ENCODE measurements around the gene SLN. TPM values are rescaled to one million over a fixed set of nuclear protein-coding genes. Genes with fewer than 3 reads are reported as not detected.

SLN gene
- total RNA-seq, 2 experiments from 2014 or later, result not detected

DNA sequence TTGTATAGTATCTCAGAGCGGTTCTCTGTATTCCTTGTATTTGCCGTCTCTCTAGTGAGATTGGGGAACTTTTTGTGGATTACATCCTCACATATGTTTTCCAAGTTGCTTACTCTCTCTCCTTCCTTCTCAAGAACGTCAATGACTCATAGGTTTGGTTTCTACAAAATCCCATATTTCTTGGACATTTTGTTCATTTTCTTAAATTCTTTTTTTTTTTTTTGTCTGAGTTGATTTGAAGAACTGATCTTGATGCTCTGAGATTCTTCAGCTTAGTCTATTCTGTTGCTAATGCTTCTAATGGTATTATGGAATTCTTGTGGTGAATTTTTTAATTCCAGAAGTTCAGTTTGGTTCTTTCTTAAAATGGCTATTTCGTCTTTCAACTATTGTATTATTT lies 28.4 kb upstream of the SLN start:
- H3K27ac Mint-ChIP-seq, result no peak overlapping the region
- ChIA-PET POLR2A (no interaction called here), CTCF (interaction anchor here (0.7 to 4.5 kb wide), 10 partner anchors 8 to 187 kb away, joined by 3 to 30 read pairs (median 4); no protein-coding TSS in a partner anchor)
- H3K27me3 Mint-ChIP-seq, result peaks cover 37% of the 10 kb centered on the region
- H3K9me3 Mint-ChIP-seq, result no peaks in the 10 kb centered on the region
- no peak overlapping the region for H3K4me3 Mint-ChIP-seq
- H3K4me1 Mint-ChIP-seq, result no peaks in the 10 kb centered on the region
- no peak for DNase-seq
- H3K36me3 Mint-ChIP-seq (ENCODE audit: low read depth), result no peaks in the 10 kb centered on the region

DNA sequence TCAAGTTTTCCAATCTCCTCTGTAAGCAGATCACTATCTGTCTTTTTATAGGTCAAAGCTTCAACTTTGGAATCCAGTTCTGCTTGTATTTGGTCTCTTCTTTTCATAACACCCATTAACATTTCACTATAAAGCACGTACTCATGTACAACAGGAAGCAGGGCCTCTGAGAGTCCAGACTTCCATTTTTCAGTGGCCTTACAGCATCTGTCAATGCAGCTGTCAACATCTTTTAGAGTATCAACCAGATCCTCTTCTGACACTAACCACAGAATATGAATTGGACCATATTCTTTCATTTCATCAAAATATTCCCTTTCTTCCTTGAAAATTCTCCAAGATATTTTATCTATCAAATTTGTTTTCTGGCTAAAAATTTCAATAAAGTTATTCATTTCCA lies 24.7 kb upstream of the SLN start:
- CTCF ChIA-PET, result no interaction called here
- no peaks in the 10 kb centered on the region for H3K4me1 Mint-ChIP-seq
- H3K27me3 Mint-ChIP-seq, result peaks cover 39% of the 10 kb centered on the region

DNA sequence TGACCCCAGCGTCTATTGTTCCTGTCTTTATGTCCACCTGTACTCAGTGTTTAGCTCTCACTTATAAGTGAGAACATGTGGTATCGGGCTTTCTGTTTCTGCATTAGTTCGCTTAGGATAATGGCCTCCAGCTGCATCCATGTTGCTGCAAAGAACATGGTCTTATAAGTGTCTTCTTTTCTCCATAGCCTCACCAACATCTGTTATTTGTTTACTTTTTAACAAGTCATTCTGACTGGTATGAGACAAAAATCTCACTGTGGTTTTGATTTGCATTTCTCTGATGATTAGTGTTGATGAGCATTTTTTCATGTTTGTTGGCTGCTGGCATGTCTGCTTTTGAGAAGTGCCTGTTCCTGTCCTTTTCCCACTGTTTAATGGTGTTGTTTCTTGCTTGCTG lies 21.7 kb upstream of the SLN start:
- DNase-seq, result no peak
- Mint-ChIP-seq H3K27ac (no peak overlapping the region), H3K36me3 (ENCODE audit: low read depth) (no peaks in the 10 kb centered on the region), H3K27me3 (peaks cover 30% of the 10 kb centered on the region), H3K9me3 (no peaks in the 10 kb centered on the region), H3K4me1 (no peaks in the 10 kb centered on the region), H3K4me3 (no peak overlapping the region)
- ChIA-PET POLR2A (no interaction called here), CTCF (no interaction called here)

More for the DNA sequence above, 24.7 kb upstream of the SLN start:
- Mint-ChIP-seq H3K36me3 (ENCODE audit: low read depth) (no peaks in the 10 kb centered on the region), H3K9me3 (no peaks in the 10 kb centered on the region), H3K27ac (no peak overlapping the region), H3K4me3 (no peak overlapping the region)
- POLR2A ChIA-PET, result no interaction called here
- no peak for DNase-seq

DNA sequence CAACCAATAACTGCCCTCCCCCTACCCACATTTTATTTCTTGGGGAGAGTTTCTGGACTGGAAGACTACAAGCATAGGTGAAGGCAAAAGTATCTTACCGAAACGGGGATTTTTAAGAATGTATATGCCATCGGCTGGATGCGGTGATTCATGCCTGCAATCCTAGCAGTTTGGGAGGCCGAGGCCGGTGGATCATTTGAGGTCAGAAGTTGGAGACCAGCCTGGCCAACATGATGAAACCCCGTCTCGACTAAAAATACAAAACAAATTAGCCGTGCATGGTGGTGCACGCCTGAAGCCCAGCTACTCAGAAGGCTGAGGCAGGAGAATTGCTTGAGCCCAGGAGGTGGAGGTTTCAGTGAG lies 20.8 kb upstream of the SLN start:
- Mint-ChIP-seq H3K36me3 (ENCODE audit: low read depth) (no peaks in the 10 kb centered on the region), H3K4me1 (no peaks in the 10 kb centered on the region), H3K4me3 (no peak overlapping the region), H3K9me3 (no peaks in the 10 kb centered on the region), H3K27me3 (peaks cover 30% of the 10 kb centered on the region), H3K27ac (no peak overlapping the region)
- CTCF ChIA-PET, result interaction anchor here (2.3 kb wide), 1 partner anchor 8 kb away, joined by 8 read pairs; no protein-coding TSS in a partner anchor
- POLR2A ChIA-PET, result no interaction called here
- DNase-seq, result no peak

DNA sequence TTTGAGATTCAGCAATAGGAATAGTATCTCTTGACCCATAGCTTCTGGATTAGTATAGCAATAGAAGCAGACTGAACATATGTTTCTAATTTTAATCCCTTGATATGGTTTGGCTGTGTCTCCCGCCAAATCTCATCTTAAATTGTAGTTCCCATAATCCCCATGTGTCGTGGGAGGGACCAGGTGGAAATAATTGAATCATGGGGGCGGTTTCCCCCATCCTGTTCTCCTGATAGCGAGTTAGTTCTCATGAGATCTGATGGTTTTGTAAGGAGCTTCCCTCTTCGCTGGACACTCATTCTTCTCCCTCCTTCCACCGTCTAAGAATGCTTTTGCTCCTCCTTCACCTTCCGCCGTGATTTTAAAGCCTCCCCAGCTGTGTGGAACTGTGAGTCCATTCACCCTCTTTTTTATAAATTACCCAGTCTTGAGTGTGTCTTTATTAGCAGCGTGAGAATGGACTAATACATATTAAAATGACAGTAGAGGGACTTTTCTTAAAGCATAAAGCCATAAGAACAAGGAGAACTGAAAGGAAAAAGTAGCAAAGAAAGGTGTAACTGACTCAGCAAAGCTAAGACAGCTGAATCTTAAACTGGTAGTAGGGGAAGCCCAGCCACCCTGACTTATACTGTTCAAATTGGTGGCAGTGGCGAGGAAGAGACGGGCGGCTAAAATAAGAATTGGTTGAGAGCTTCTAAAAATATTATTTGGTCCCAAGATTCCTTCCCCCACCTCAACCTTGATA lies 20.3 kb upstream of the SLN start:
- CTCF ChIA-PET, result interaction anchor here (2.3 kb wide), 1 partner anchor 9 kb away, joined by 8 read pairs; no protein-coding TSS in a partner anchor
- Mint-ChIP-seq H3K27me3 (peaks cover 32% of the 10 kb centered on the region), H3K36me3 (ENCODE audit: low read depth) (no peaks in the 10 kb centered on the region), H3K27ac (no peak overlapping the region), H3K9me3 (no peaks in the 10 kb centered on the region), H3K4me1 (no peaks in the 10 kb centered on the region), H3K4me3 (no peak overlapping the region)
- POLR2A ChIA-PET, result no interaction called here
- no peak for DNase-seq

DNA sequence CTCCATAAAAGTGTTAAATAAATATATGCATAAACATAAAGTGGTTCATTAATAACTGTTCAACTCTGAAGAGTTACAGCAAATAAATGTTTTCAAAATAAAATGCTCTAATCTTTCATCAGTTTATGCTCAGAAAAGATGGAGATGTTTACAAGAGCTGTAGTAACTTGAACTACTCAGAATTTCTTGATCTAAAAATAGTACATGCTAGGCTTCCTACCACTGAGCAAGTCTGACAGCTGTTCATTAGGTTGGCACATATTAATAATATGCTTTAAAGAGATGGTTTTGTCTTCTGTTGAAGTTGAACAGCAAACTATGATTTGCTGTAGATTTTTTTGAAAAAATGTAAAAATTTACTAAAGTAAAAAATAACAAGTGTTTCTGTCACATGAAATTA lies 10.8 kb upstream of the SLN start:
- no peak overlapping the region for H3K4me3 Mint-ChIP-seq
- H3K9me3 Mint-ChIP-seq, result no peaks in the 10 kb centered on the region
- DNase-seq, result no peak
- H3K4me1 Mint-ChIP-seq, result no peaks in the 10 kb centered on the region
- H3K27me3 Mint-ChIP-seq, result peaks cover 30% of the 10 kb centered on the region
- H3K36me3 Mint-ChIP-seq (ENCODE audit: low read depth), result no peaks in the 10 kb centered on the region
- H3K27ac Mint-ChIP-seq, result no peak overlapping the region
- ChIA-PET CTCF (no interaction called here), POLR2A (no interaction called here)

DNA sequence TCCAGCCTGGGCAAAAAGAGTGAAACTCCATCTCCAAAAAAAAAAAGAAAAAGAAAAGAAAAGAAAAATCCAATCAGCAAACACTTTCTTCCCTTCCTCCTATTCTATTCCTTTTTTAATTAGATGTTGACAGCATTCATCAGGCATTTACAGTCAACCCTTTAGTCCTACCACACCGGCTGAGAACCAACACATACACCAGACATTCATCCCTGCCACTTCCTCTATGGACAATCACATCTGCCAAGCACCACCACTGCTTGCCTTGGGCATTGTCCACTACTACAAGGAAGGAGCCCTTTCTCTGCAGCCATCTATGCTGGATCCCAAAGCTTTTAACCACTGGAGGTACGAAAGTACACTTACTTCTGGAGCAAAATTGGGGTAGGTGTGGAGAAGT lies 9.4 kb upstream of the SLN start:
- ChIA-PET POLR2A (no interaction called here), CTCF (no interaction called here)
- Mint-ChIP-seq H3K27ac (no peak overlapping the region), H3K4me3 (no peak overlapping the region), H3K27me3 (peaks cover 24% of the 10 kb centered on the region), H3K36me3 (ENCODE audit: low read depth) (no peaks in the 10 kb centered on the region), H3K4me1 (no peaks in the 10 kb centered on the region), H3K9me3 (no peaks in the 10 kb centered on the region)
- DNase-seq, result no peak

DNA sequence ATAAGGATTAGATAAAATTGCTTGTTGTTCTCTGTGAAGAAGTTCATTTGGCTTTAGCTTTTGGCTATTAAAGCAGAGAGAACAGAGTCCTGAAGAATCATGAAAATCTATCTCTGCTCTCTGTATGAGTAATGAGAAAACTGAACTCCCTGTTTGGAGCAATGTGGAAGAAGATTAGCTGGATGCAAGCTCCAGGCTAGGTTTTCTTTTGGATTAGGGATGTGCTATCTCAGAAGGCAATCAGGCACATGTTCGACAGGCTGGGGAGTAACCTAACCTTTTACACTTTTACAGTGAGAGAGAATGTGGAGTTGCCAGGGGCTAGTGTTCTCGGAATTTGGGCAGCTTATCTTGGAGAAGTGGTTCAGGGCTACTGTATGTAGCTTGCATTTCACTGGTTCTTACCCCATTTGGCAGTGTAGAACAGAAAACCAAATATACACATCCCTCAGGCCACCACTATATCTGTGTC lies 8.5 kb upstream of the SLN start:
- Mint-ChIP-seq H3K27me3 (peaks cover 24% of the 10 kb centered on the region), H3K9me3 (no peaks in the 10 kb centered on the region), H3K36me3 (ENCODE audit: low read depth) (no peaks in the 10 kb centered on the region), H3K4me1 (no peaks in the 10 kb centered on the region), H3K4me3 (no peak overlapping the region), H3K27ac (no peak overlapping the region)
- ChIA-PET POLR2A (no interaction called here), CTCF (no interaction called here)
- no peak for DNase-seq

DNA sequence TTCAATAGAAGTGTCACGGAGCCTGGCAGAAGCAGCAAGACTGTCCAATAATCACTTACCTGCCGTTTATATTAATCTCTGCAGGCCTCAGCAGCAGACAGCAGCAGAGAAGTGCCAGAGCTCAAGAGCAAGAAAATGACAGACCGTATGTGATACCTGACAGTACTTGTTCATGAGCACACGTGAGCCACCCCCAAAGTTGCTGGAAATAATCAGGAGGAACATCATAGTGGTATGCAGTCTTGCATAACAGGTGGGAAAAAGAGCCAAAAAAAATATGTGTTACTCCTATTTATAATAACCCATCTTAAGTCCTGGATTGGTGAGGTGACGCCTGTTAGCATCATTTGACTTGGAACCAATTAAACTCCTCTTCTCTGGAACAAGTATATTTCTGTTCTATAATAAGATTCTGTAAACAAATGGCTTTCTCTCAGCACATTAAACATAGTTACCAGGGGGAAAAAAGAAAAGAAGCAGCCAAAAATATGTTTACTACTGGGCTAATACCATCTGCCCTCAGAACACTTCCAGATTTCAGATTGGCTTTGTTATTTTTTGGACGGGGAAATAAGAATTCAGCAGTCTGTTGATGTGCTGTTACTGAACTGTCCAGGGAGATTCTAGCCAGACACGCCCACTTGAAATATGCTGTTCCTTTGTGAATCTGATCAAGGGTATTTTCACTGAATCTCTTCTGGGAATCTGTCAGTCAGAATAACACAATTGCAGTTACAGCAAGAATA lies 7.9 kb upstream of the SLN start:
- no peaks in the 10 kb centered on the region for H3K9me3 Mint-ChIP-seq
- ChIA-PET POLR2A (no interaction called here), CTCF (no interaction called here)

DNA sequence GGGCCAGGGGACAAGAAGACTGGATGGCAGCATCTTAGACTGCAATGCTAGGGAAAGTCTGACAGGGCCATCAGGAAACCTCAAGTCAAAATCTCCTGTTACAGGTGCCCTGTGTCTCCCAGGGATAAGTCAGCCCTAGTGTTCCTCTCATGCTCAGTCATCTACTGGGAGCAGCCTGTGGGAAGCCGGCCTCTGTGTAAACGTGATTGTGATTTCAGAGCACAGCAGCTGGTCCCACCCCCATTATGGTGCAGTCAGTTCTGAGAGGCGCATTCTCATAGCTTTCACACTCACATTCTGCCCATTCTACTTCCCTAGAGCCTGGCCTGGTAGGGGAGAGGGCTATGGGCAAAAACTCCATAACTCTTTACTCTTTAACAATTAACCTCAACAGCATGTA lies 7.2 kb upstream of the SLN start:
- CTCF ChIA-PET, result interaction anchor here (0.5 kb wide), 1 partner anchor 259 kb away, joined by 5 read pairs; no protein-coding TSS in a partner anchor
- Mint-ChIP-seq H3K4me1 (no peaks in the 10 kb centered on the region), H3K36me3 (ENCODE audit: low read depth) (no peaks in the 10 kb centered on the region), H3K27ac (no peak overlapping the region), H3K27me3 (peaks cover 18% of the 10 kb centered on the region), H3K4me3 (no peak overlapping the region), H3K9me3 (no peaks in the 10 kb centered on the region)
- POLR2A ChIA-PET, result no interaction called here
- DNase-seq, result no peak

More for the DNA sequence above, 7.9 kb upstream of the SLN start:
- H3K27me3 Mint-ChIP-seq, result peaks cover 21% of the 10 kb centered on the region
- no peaks in the 10 kb centered on the region for H3K36me3 Mint-ChIP-seq (ENCODE audit: low read depth)
- H3K4me1 Mint-ChIP-seq, result no peaks in the 10 kb centered on the region
- no peak for DNase-seq
- H3K27ac Mint-ChIP-seq, result no peak overlapping the region
- no peak overlapping the region for H3K4me3 Mint-ChIP-seq

DNA sequence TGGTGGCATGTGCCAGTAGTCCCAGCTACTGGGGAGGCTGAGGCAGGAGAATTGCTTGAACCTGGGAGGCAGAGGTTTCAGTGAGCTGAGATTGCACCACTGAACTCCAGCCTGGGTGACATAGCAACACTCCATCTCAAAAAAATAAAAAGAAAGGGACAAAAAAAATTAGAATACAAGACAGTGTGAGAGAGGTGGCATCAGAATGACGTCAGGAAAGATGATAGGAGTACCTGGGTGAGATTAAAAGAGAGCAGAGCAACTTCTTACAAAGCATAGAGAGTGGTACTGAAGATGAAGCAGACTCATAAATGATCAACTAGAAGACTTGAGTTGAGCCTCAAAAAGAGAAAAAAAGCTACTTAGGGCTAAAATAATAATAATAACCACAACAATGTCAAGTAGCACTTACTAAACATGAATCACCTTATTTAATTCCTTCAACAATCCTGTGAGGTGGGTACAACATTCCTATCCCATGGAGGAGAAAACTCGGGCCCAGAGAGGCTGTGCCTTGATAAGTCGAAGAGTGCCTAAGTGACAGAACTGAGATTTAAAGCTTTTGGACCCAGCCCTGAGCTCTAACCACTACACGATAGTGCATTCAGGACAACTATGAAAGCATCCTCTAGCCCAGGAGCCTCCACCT lies 5.2 kb upstream of the SLN start:
- Mint-ChIP-seq H3K27me3 (peaks cover 19% of the 10 kb centered on the region), H3K9me3 (no peaks in the 10 kb centered on the region), H3K27ac (no peak overlapping the region), H3K4me1 (no peaks in the 10 kb centered on the region), H3K36me3 (ENCODE audit: low read depth) (no peaks in the 10 kb centered on the region), H3K4me3 (no peak overlapping the region)
- ChIA-PET CTCF (no interaction called here), POLR2A (no interaction called here)
- no peak for DNase-seq

DNA sequence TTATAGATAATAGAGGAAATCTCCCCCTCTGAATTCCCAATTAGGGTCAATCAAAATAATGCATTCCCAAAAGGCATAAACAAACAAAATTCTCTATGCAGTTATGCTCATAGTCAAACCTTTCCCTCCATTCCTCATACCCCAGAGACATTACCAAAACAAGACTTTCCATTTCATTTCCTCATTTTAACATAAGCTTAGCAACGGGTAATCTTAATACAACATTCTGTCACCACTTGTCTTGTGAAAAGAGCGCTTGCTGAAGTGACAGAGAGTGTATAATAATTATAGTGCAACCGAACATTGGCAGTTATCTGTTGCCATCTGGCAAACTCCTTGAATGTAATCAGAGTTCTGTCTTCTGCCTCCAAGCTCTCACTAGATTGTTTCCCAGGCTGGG lies 1.2 kb upstream of the SLN start:
- no peak for DNase-seq
- Mint-ChIP-seq H3K9me3 (no peaks in the 10 kb centered on the region), H3K36me3 (ENCODE audit: low read depth) (no peaks in the 10 kb centered on the region), H3K4me1 (no peaks in the 10 kb centered on the region), H3K27ac (no peak overlapping the region), H3K27me3 (peaks cover 36% of the 10 kb centered on the region), H3K4me3 (no peak overlapping the region)
- ChIA-PET CTCF (no interaction called here), POLR2A (no interaction called here)

DNA sequence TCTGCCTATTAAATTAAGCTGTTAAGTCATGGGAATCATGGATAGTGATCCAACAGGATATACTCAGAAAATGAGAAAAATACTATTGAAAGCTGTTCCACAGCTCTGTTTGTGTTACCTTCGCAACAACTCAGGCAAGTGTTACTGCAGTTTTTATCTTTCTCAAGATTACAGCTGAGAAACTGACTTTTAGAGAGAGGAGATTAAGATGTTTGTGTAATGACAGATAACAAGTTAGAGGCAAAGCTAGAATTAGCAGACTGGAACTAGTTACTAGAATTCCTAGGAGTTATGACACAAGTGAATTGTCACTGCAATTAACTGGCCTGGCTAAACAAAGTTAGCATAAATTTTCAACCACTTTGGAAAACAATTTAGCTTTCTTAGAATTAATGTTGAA lies 1.6 kb downstream of the SLN start:
- CTCF ChIA-PET, result interaction anchor here (1.2 kb wide), 1 partner anchor 30 kb away, joined by 4 read pairs; no protein-coding TSS in a partner anchor

More for the DNA sequence above, 1.6 kb downstream of the SLN start:
- POLR2A ChIA-PET, result no interaction called here
- Mint-ChIP-seq H3K4me1 (no peaks in the 10 kb centered on the region), H3K4me3 (no peak overlapping the region), H3K27ac (no peak overlapping the region), H3K27me3 (peaks cover 42% of the 10 kb centered on the region), H3K36me3 (ENCODE audit: low read depth) (no peaks in the 10 kb centered on the region), H3K9me3 (no peaks in the 10 kb centered on the region)
- no peak for DNase-seq
